IMR-90 (cell line): ENCODE results near the gene VAV3. TPM values are rescaled to one million over a fixed set of nuclear protein-coding genes. Genes with fewer than 3 reads are reported as not detected.

ENCODE experiments used
- ATAC-seq: fragments of 200-7000 bp; cut with Tn5 transposase; 2 replicates; pipeline ENCODE4 v1.9.1; 2020; ENCODE audit warnings: low read depth, mild to moderate bottlenecking, moderate library complexity
- BruUV-seq: library from RNA; stranded (reverse); fragments of 400-500 nt; replicated peaks from 2 replicates; lab custom pipeline; 2021; lab: Mats Ljungman, UMichigan
- CTCF ChIA-PET: fragments of 300-600 bp; formaldehyde crosslinking; extraction: SDS; loops from one replicate; lab custom pipeline; 2021; ENCODE audit warnings: antibody characterized with exemption; lab: Yijun Ruan, JAX
- POLR2A ChIA-PET: fragments of 300-600 bp; sonication (Branson Sonifier 250); formaldehyde crosslinking; loops from one replicate; lab custom pipeline; 2022; ENCODE audit warnings: antibody characterized with exemption; ENCODE audit not compliant: unreplicated experiment; lab: Charles Lee
- DNase-seq: peaks from one replicate; pipeline ENCODE4 v3.0.0; 2013
- H2AFZ ChIP-seq: replicated peaks from 2 replicates; pipeline ENCODE3; 2013; ENCODE audit warnings: low read length, mild to moderate bottlenecking; ENCODE audit not compliant: poor library complexity
- H2AK5ac ChIP-seq: 2 replicates; pipeline ENCODE4 v1.6.1; 2013; ENCODE audit warnings: low read depth, low read length, inconsistent platforms
- H2AK9ac ChIP-seq: replicated peaks from 2 replicates; pipeline ENCODE3; 2013; ENCODE audit warnings: mild to moderate bottlenecking, low read depth, low read length, moderate library complexity; ENCODE audit not compliant: poor library complexity
- H2BK120ac ChIP-seq: 2 replicates; pipeline ENCODE4 v1.6.1; 2013; ENCODE audit warnings: low read depth, low read length, inconsistent platforms
- H2BK15ac ChIP-seq: 3 replicates; pipeline ENCODE4 v1.6.1; 2013; ENCODE audit warnings: low read depth, low read length, inconsistent platforms
- H2BK20ac ChIP-seq: 2 replicates; pipeline ENCODE4 v1.6.1; 2013; ENCODE audit warnings: low read depth, mild to moderate bottlenecking, inconsistent platforms, low read length, moderate library complexity
- H2BK5ac ChIP-seq: 2 replicates; pipeline ENCODE4 v1.6.1; 2013; ENCODE audit warnings: mild to moderate bottlenecking, low read depth, low read length, inconsistent platforms; ENCODE audit not compliant: poor library complexity, severe bottlenecking
- H3K14ac ChIP-seq: replicated peaks from 2 replicates; pipeline ENCODE4 v1.6.1; 2013; ENCODE audit warnings: low read depth, low read length, inconsistent platforms
- H3K18ac ChIP-seq: 2 replicates; pipeline ENCODE4 v1.6.1; 2013; ENCODE audit warnings: low read depth, low read length, control low read depth
- H3K23ac ChIP-seq: 2 replicates; pipeline ENCODE4 v1.6.1; 2013; ENCODE audit warnings: low read depth, low read length, inconsistent platforms
- H3K27ac ChIP-seq: 2 replicates; pipeline ENCODE4 v1.5.1; 2013; ENCODE audit warnings: mild to moderate bottlenecking, control low read depth, low read length; ENCODE audit not compliant: insufficient read depth
- H3K27me3 ChIP-seq: 2 replicates; pipeline ENCODE4 v1.6.1; 2013; ENCODE audit warnings: low read length; ENCODE audit not compliant: control insufficient read depth, insufficient read depth
- H3K36me3 ChIP-seq: 2 replicates; pipeline ENCODE4 v1.6.1; 2013; ENCODE audit warnings: low read length, mixed read lengths; ENCODE audit not compliant: control insufficient read depth, insufficient read depth
- H3K4ac ChIP-seq: 2 replicates; pipeline ENCODE4 v1.6.1; 2013; ENCODE audit warnings: low read depth, low read length, inconsistent platforms
- H3K4me1 ChIP-seq: 2 replicates; pipeline ENCODE4 v1.6.1; 2013; ENCODE audit warnings: low read length, mixed read lengths; ENCODE audit not compliant: control insufficient read depth, insufficient read depth
- H3K4me2 ChIP-seq: 2 replicates; pipeline ENCODE4 v1.6.1; 2013; ENCODE audit warnings: low read depth, mild to moderate bottlenecking, control low read depth, low read length, moderate library complexity
- H3K4me3 ChIP-seq: 2 replicates; pipeline ENCODE4 v1.5.1; 2013; ENCODE audit warnings: low read depth, mild to moderate bottlenecking, control low read depth, low read length, moderate library complexity; ENCODE audit not compliant: insufficient read depth
- H3K56ac ChIP-seq: 2 replicates; pipeline ENCODE4 v1.6.1; 2013; ENCODE audit warnings: low read length, inconsistent platforms; ENCODE audit not compliant: insufficient read depth; ENCODE audit errors: extremely low read depth
- H3K79me1 ChIP-seq, 2 experiments: 2 replicates each; pipeline ENCODE4 v1.6.1; 2013; ENCODE audit warnings: low read length in 2 of 2, inconsistent platforms in 1 of 2, low read depth in 1 of 2
- H3K9ac ChIP-seq: 2 replicates; pipeline ENCODE4 v1.6.1; 2013; ENCODE audit warnings: low read depth, low read length, control low read depth
- H3K9me1 ChIP-seq: 2 replicates; pipeline ENCODE4 v1.6.1; 2013; ENCODE audit warnings: low read length, inconsistent platforms; ENCODE audit not compliant: insufficient read depth
- H3K9me3 ChIP-seq: 2 replicates; pipeline ENCODE4 v1.6.1; 2013; ENCODE audit warnings: low read length; ENCODE audit not compliant: control insufficient read depth, insufficient read depth
- H4K20me1 ChIP-seq: 2 replicates; pipeline ENCODE4 v1.6.1; 2013; ENCODE audit warnings: low read length, inconsistent platforms; ENCODE audit not compliant: insufficient read depth
- H4K5ac ChIP-seq: 2 replicates; pipeline ENCODE4 v1.6.1; 2013; ENCODE audit warnings: mild to moderate bottlenecking, low read depth, low read length, control low read depth
- H4K8ac ChIP-seq, 2 experiments: 2 replicates each; pipeline ENCODE4 v1.6.1; 2013; ENCODE audit warnings: low read depth in 2 of 2, low read length in 2 of 2, control low read depth in 1 of 2, inconsistent platforms in 1 of 2
- H4K91ac ChIP-seq: 2 replicates; pipeline ENCODE4 v1.6.1; 2013; ENCODE audit warnings: low read depth, low read length, inconsistent platforms; ENCODE audit not compliant: insufficient read depth
- BHLHE40 ChIP-seq: fragments of 150-350 bp; IDR thresholded peaks from 2 replicates; pipeline ENCODE4 v1.6.1; 2016; ENCODE audit warnings: mild to moderate bottlenecking, low read depth, low read length
- MAFK ChIP-seq: IDR thresholded peaks from 2 replicates; pipeline ENCODE4 v1.6.1; 2012; ENCODE audit warnings: low read depth, low read length, improper control_type of control experiment
- NFE2L2 ChIP-seq: fragments of 150-350 bp; IDR thresholded peaks from 2 replicates; pipeline ENCODE4 v1.6.1; 2016; ENCODE audit warnings: low read depth, mild to moderate bottlenecking, low read length
- POLR2A ChIP-seq: IDR thresholded peaks from 2 replicates; pipeline ENCODE4 v1.6.1; 2012; ENCODE audit warnings: mild to moderate bottlenecking, low read depth, low read length
- RAD21 ChIP-seq: IDR thresholded peaks from 2 replicates; pipeline ENCODE4 v1.6.1; 2012; ENCODE audit warnings: low read length, improper control_type of control experiment
- RCOR1 ChIP-seq: IDR thresholded peaks from 2 replicates; pipeline ENCODE4 v1.6.1; 2012; ENCODE audit warnings: mild to moderate bottlenecking, low read length, improper control_type of control experiment; ENCODE audit not compliant: insufficient replicate concordance
- RFX5 ChIP-seq: IDR thresholded peaks from 2 replicates; pipeline ENCODE4 v1.8.0; 2012; ENCODE audit warnings: low read depth, mild to moderate bottlenecking, low read length, moderate library complexity
- SMC3 ChIP-seq: fragments of 150-350 bp; IDR thresholded peaks from 2 replicates; pipeline ENCODE4 v1.6.1; 2016; ENCODE audit warnings: low read depth, mild to moderate bottlenecking, antibody characterized with exemption, low read length, moderate library complexity
- WGBS, 2 experiments: methylation state at CpG; one replicate each; pipeline versions ENCODE4 v1.1.5 to v1.1.7; 2013; ENCODE audit warnings: missing lambda C conversion rate in 2 of 2; ENCODE audit not compliant: insufficient read length in 1 of 2; ENCODE audit errors: extremely low coverage in 2 of 2; 5-methylcytosine and 5-hydroxymethylcytosine counted together
- dilution Hi-C: fragments of 300-500 bp; cut with HindIII; formaldehyde crosslinking; loops from one replicate; pipeline ENCODE4 v1.14.3; 2018; ENCODE audit warnings: low sequenced_read_pairs; ENCODE audit not compliant: unreplicated experiment
- in situ Hi-C: fragments of 300-500 bp; cut with MboI; formaldehyde crosslinking; loops from 3 replicates; pipeline ENCODE4 v1.14.3; 2019; ENCODE audit warnings: low sequenced_read_pairs, inconsistent platforms, mixed read lengths
- intact Hi-C: fragments of 100-400 bp; cut with micrococcal nuclease; formaldehyde crosslinking; loops from 2 replicates; pipeline ENCODE4 v1.10.0; 2022
- polyA plus RNA-seq, 3 experiments: library from polyadenylated mRNA; depleted of rRNA; stranded (reverse); fragments of >200 nt; gene quantifications; 2 replicates each; pipeline ENCODE4 v1.2.3, GENCODE V29; 2012; ENCODE audit warnings: low replicate concordance in 1 of 3
- total RNA-seq: library from RNA; depleted of rRNA; stranded (reverse); fragments of >200 nt; gene quantifications from 2 replicates; pipeline ENCODE4 v1.2.3, GENCODE V29; 2012
- TF ChIP-seq, protein P1 (sequence below): fragments of 150-350 bp; IDR thresholded peaks from 2 replicates; pipeline ENCODE4 v1.6.1; 2016; ENCODE audit warnings: low read depth, mild to moderate bottlenecking, low read length, moderate library complexity, borderline replicate concordance
- TF ChIP-seq, protein P2 (sequence below): conservative IDR thresholded peaks from 2 replicates; pipeline ENCODE4 v1.5.1; 2012; ENCODE audit warnings: mild to moderate bottlenecking, low read depth, low read length, improper control_type of control experiment
- TF ChIP-seq, protein P3 (sequence below): fragments of 150-350 bp; IDR thresholded peaks from 2 replicates; pipeline ENCODE4 v1.6.1; 2017; ENCODE audit warnings: mild to moderate bottlenecking, antibody characterized with exemption, low read length, low read depth

VAV3 gene
- total and polyA plus RNA-seq, 2 of the 4 experiments (the other 2 are of a cell fraction): 0.12 to 0.18 TPM

DNA sequence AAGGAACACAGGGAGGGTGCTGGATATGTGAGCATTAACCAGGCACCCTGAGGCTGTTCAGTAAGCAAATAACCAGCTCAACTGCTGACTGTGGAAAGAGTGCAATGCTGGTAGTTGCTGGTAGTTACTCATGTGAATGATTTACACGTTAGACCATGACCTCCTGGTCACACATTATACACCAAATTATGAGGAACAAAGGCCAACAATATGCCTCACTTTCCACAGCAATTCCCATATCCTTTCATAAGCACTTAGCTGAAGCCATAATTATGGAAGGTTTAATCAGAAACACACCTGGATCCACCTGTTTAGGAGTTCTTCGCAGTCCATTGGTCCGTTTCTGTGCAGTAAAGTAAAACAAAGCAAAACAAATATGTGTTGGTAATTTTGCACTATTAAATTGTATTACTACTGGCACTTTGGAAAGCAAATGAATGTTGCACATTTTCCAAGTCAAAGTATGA lies 281.8 kb downstream of the VAV3 start:
- POLR2A ChIA-PET: interaction anchor here (0.6 kb wide), 1 partner anchor 1780 kb away, joined by 3 read pairs; no protein-coding TSS in a partner anchor
- no peaks in the 10 kb centered on the region for H4K20me1 ChIP-seq
- CTCF ChIA-PET: no interaction called here
- no peaks in the 10 kb centered on the region for H3K79me1 ChIP-seq
- H2BK20ac ChIP-seq: no peak overlapping the region
- no peak overlapping the region for H2AFZ ChIP-seq
- no peak overlapping the region for H3K23ac ChIP-seq
- no peak overlapping the region for H3K18ac ChIP-seq
- H3K36me3 ChIP-seq: no peaks in the 10 kb centered on the region
- H3K4ac ChIP-seq: no peak overlapping the region
- TF ChIP-seq, protein P1, sequence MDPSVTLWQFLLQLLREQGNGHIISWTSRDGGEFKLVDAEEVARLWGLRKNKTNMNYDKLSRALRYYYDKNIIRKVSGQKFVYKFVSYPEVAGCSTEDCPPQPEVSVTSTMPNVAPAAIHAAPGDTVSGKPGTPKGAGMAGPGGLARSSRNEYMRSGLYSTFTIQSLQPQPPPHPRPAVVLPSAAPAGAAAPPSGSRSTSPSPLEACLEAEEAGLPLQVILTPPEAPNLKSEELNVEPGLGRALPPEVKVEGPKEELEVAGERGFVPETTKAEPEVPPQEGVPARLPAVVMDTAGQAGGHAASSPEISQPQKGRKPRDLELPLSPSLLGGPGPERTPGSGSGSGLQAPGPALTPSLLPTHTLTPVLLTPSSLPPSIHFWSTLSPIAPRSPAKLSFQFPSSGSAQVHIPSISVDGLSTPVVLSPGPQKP: no peak
- TF ChIP-seq RFX5: no peak
- no peak for TF ChIP-seq POLR2A
- TF ChIP-seq MAFK: no peak
- TF ChIP-seq RCOR1: no peak
- no peak for TF ChIP-seq RAD21
- TF ChIP-seq NFE2L2: no peak
- no peak for TF ChIP-seq BHLHE40
- TF ChIP-seq SMC3: no peak
- TF ChIP-seq, protein P2, sequence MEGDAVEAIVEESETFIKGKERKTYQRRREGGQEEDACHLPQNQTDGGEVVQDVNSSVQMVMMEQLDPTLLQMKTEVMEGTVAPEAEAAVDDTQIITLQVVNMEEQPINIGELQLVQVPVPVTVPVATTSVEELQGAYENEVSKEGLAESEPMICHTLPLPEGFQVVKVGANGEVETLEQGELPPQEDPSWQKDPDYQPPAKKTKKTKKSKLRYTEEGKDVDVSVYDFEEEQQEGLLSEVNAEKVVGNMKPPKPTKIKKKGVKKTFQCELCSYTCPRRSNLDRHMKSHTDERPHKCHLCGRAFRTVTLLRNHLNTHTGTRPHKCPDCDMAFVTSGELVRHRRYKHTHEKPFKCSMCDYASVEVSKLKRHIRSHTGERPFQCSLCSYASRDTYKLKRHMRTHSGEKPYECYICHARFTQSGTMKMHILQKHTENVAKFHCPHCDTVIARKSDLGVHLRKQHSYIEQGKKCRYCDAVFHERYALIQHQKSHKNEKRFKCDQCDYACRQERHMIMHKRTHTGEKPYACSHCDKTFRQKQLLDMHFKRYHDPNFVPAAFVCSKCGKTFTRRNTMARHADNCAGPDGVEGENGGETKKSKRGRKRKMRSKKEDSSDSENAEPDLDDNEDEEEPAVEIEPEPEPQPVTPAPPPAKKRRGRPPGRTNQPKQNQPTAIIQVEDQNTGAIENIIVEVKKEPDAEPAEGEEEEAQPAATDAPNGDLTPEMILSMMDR: no peak
- TF ChIP-seq, protein P3, sequence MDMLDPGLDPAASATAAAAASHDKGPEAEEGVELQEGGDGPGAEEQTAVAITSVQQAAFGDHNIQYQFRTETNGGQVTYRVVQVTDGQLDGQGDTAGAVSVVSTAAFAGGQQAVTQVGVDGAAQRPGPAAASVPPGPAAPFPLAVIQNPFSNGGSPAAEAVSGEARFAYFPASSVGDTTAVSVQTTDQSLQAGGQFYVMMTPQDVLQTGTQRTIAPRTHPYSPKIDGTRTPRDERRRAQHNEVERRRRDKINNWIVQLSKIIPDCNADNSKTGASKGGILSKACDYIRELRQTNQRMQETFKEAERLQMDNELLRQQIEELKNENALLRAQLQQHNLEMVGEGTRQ: no peak
- dilution Hi-C loops: no loop called here
- H2AK5ac ChIP-seq: no peak overlapping the region
- no peak overlapping the region for H2BK5ac ChIP-seq
- ATAC-seq (no peak), DNase-seq (no peak)
- in situ Hi-C loops: no loop called here
- no peak overlapping the region for H3K9ac ChIP-seq
- H3K9me3 ChIP-seq: no peaks in the 10 kb centered on the region
- BruUV-seq: no TSS peak
- H3K14ac ChIP-seq: no peak overlapping the region
- H3K27me3 ChIP-seq: no peaks in the 10 kb centered on the region
- H2BK120ac ChIP-seq: no peak overlapping the region
- H3K27ac ChIP-seq: no peak overlapping the region
- H3K4me2 ChIP-seq: no peak overlapping the region
- no peak overlapping the region for H2AK9ac ChIP-seq
- H4K8ac ChIP-seq: no peak overlapping the region
- H3K4me3 ChIP-seq: no peak overlapping the region
- intact Hi-C loops: no loop called here
- no peak overlapping the region for H3K56ac ChIP-seq
- H4K91ac ChIP-seq: no peak overlapping the region
- no peaks in the 10 kb centered on the region for H3K4me1 ChIP-seq
- no CpG with 5 or more reads among the region's 3 CpGs for WGBS, 2 experiments
- no peak overlapping the region for H2BK15ac ChIP-seq
- H3K9me1 ChIP-seq: no peaks in the 10 kb centered on the region
- H4K5ac ChIP-seq: no peak overlapping the region
